DOHH2 (cell line): ENCODE data around the gene MBOAT1.

Source experiments
- CTCF ChIP-seq: fragments of 200-600 bp; sonication (generic); IDR thresholded peaks from one replicate; pipeline ENCODE4 v1.5.1; 2014; ENCODE audit warnings: antibody characterized with exemption, mild to moderate bottlenecking, low read depth, low read length; ENCODE audit not compliant: poor library complexity, severe bottlenecking
- EZH2phosphoT487 ChIP-seq: fragments of 200-600 bp; sonication (generic); IDR thresholded peaks from 2 replicates; pipeline ENCODE4 v1.6.1; 2017; ENCODE audit warnings: borderline replicate concordance, mild to moderate bottlenecking, antibody characterized with exemption, low read length, moderate library complexity, mixed read lengths

GRCh38 chr6:20261685-20262084 lies 49.4 kb upstream of the MBOAT1 start:
- TF ChIP-seq CTCF (no peak), EZH2phosphoT487 (no peak)
